ENCODE results near the gene WIPF1.

WIPF1 gene

DNA sequence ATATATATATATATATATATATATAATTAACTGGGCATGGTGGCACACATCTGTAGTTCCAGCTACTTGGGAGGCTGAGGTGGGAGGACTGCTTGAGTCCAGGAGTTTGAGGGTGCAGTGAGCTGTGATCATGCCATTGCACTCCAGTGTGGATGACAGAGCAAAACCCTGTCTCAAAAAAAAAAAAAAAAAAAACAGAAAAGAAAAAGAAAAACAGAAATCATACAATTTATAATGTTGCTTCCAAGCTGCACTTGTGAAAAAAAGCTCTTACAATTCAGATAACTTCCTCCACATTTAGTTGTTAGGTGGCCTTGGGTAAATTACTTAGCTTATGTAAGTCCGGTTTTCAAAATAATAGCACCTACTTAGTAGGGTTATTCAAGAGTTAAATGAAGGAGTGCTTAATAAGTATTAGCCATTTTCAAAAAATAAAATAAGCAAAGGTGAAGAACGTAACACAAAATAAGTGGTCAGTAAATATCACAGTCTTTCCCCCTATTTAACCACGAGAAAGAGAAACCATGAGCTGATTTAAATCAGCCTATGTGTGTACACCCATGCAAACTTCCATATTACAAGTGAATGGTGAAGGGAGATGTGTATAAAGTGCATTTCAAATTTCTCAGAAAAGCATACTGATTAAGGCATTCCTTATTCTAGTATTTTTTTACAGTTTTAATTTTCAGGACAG lies 2.3 kb downstream of the WIPF1 start:
- DNase-seq (ENCODE audit: low read depth): no peak

- DNase-seq (ENCODE audit: low read depth): no peak
Measured at GRCh38 chr2:174594456-174594855, 3.1 kb downstream of the WIPF1 start.

GRCh38 chr2:174593574-174594203 lies 3.9 kb downstream of the WIPF1 start:
- peak; percentile 31 for DNase-seq (ENCODE audit: low read depth)

GRCh38 chr2:174593041-174593440 lies 4.6 kb downstream of the WIPF1 start:
- DNase-seq (ENCODE audit: low read depth): no peak

GRCh38 chr2:174591740-174592139 lies 5.9 kb downstream of the WIPF1 start:
- no peak for DNase-seq (ENCODE audit: low read depth)

DNA sequence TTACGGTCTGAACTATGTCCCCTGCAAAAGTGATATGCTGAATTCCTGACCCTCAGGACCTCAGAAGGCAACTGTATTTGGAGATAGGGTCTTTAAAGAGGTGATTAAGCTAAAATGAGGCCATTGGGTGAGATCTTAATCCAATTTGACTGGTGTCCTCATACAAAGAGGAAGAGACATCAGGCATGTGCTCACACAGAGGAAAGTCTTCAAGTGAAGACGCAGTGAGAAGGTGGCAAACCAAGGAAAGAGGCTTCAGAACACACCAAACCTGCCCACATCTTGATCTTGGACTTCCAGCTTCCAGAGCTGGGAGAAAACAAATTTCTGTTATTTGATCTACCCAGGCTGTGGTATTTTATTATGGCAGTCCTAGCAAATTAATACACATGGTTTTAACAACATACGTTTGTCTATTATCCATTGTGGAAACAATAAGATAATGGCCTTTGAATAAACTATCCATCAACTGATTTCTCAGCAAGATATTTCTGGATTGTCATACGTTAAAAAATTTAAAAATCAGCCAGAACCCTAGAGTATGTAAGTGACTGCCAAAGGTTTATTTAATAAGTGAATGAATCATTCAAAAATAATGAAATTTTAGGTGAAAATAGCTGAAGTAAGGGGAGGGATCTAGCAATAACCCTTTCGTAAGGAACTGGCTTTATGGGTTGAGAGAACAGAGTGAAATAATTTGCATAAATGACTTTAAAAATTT lies 6.5 kb downstream of the WIPF1 start:
- DNase-seq (ENCODE audit: low read depth): no peak

- DNase-seq (ENCODE audit: low read depth): no peak
Measured at GRCh38 chr2:174590346-174590745, 7.3 kb downstream of the WIPF1 start.

GRCh38 chr2:174589334-174589733 lies 8.3 kb downstream of the WIPF1 start:
- DNase-seq (ENCODE audit: low read depth): no peak

- DNase-seq (ENCODE audit: low read depth): no peak
Measured at GRCh38 chr2:174588463-174588862, 9.1 kb downstream of the WIPF1 start.

GRCh38 chr2:174587579-174587978 lies 10.0 kb downstream of the WIPF1 start:
- DNase-seq (ENCODE audit: low read depth): no peak

- no peak for DNase-seq (ENCODE audit: low read depth)
Measured at GRCh38 chr2:174586418-174587295, 10.9 kb downstream of the WIPF1 start.

DNA sequence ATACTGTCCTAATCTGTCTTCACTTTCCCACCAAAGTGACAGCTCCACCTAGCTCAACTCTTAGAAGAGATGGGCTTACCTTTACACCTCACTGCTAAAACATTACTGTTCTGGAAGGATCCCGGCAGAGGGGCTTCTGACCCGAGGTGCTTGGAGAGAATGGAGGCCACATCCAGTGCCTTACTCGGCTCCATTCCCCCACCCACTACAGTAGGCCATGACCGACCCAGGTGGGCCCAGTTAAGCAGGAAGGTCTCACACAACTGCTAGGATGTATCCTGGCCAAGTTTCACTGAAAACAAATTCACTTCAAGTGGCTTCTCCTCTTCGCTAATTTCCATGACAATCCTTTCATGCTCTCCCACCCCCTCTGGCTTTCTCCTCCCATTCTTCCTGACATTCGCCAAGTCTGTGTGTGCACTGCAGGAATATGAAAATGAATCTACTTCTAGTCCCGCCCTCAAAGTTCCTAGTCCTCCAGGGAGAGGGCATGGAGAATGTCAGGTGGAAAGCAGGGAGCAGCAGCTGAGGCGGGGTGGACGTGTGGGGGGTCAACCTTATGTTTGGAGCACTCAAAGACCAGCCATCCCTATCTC lies 11.8 kb downstream of the WIPF1 start:
- DNase-seq (ENCODE audit: low read depth): no peak

GRCh38 chr2:174585146-174585545 lies 12.5 kb downstream of the WIPF1 start:
- no peak for DNase-seq (ENCODE audit: low read depth)

DNA sequence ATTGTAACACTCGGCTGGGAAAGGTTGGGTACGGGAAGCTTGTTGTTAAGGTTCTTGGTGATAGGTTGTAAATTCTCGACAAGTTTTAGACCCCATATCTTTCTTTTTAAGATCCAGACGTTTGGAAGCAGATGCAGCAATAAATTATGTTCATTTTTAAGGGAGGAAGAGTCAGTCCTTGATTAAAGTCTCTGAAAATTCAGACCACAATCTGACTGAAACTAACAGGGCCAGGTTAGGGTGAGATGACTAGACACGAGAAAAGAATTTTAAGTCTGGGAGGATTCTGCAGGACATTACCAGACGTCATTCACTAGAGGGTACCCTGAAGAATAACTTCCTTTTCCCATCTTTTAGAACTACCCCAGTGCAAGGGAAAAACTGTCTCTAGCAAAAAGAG lies 16.1 kb downstream of the WIPF1 start:
- no peak for DNase-seq (ENCODE audit: low read depth)

GRCh38 chr2:174580951-174581350 lies 16.7 kb downstream of the WIPF1 start:
- DNase-seq (ENCODE audit: low read depth): no peak

GRCh38 chr2:174577967-174578589 lies 19.5 kb downstream of the WIPF1 start:
- DNase-seq (ENCODE audit: low read depth): no peak

DNA sequence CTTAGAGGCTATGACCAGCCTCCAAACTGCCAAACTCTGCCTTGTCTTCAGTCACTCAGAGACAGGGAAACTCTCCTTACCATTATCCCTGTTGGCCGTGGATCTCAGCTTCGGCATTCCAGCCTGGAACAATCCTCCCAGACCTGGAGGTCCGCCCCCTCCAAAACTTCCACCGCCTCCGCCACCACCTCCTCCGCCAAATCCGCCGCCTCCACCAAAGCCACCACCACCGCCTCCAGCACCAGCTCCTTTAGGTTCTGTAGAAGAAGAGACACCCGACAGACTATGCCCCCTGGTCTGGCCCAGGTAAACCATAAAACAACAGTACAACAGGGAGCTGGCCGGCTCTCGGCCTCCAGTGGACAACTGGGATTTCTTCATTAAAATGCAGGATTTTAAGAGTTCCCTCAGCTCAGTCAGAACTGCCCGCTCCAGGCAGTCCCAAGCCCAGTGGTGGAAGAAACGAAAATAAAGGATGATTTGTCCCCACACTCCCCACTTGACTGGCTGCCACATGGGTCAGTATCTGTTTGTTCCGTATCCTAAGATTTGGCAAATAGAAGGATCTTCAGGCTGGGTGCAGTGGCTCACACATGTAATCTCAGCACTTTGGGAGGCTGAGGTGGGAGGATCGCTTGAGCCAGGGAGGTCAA lies 22.4 kb downstream of the WIPF1 start:
- no peak for DNase-seq (ENCODE audit: low read depth)

GRCh38 chr2:174574657-174575056 lies 22.9 kb downstream of the WIPF1 start:
- DNase-seq (ENCODE audit: low read depth): no peak

DNA sequence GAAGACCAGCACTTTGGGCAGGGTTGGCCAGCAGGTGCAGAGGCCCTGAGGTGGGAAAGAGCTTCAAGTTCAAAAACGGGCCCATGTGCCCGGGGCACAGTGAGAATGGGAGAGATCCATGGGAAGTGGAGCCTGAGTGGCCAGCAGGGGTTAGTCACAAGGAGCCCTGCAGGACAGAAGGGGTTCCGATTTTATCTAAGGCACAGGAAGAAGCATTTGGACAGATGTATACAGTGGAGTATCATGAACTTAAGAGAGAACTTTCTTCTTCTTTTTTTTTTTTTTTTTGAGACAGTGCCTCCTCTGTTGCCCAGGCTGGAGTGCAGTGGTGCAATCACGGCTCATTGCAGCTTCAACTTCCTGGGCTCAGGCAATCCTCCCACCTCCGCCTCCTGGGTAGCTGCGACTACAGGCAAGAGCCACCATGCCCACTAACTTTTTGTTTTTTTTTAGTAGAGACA lies 24.0 kb downstream of the WIPF1 start:
- no peak for DNase-seq (ENCODE audit: low read depth)

DNA sequence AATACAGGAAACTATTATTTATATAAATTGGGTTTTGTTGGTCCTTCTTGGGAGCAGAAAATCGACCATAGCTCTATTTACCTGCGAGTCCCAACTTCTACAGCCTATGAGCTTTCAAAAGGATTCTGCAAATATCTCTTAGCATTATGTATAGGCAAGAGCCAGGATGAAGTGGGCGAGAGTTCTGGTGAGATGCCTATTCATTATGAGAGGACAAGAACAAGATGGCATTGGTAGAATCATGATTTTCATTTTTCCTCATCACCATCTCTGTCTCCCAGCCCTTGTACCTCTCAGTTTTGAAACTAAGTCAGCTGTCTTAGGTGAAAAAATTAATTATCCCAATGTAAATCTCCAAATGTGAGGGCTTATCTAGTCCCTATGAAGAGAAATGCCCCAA lies 25.0 kb downstream of the WIPF1 start:
- no peak for DNase-seq (ENCODE audit: low read depth)
